Inflammatory macrophage treated with lipopolysaccharide for 4 hours (primary cell): ENCODE data around the gene AQP6.
"Not testable (repeated sequence)": the region's sequence is repeated elsewhere in the genome, so short reads cannot be mapped to it uniquely, and the experiment has no call there.

Experiments used
- DNase-seq: peaks from one replicate; pipeline ENCODE4 v3.0.0-alpha.2; 2020

AQP6 gene

GRCh38 chr12:49973361-49973830 is 649 bp downstream of the AQP6 start:
- DNase-seq, result no peak

DNA sequence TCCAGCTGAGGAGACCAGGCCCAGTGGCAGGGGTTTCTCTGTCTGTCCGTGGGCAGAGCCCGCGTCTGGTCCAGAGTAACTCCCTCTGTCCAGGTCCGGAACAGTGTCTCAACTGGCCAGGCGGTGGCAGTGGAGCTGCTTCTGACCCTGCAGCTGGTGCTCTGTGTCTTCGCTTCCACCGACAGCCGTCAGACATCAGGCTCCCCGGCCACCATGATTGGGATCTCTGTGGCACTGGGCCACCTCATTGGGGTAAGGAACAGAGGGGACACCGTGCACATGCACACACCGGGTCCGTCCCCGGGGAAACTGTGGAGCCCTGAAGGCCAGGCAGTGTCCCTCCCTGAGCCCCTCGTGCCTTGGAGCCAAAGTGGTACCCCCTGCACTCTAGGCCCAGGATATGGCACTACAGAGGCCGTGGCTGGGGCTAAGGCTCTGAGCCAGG is 1.5 kb downstream of the AQP6 start:
- DNase-seq, result peak; percentile 40

- DNase-seq, result peak; percentile 36
Observed at GRCh38 chr12:49974677-49975317, 2.0 kb downstream of the AQP6 start.

DNA sequence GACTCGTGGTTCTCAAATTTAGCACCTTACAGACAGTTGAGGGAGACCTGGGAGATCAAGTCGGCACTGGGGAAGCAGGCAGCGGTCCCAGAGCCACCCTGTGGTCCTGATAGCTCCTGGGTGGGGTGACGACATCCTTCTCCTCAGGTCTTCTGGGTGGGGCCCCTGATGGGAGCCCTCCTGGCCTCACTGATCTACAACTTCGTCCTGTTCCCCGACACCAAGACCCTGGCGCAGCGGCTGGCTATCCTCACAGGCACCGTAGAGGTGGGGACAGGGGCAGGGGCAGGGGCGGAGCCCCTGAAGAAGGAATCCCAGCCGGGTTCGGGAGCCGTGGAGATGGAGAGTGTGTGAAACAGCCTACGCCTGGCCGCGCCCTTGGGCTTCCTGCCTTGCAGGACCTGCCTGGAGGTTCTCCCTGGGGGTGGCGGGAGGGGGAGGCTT is 2.6 kb downstream of the AQP6 start:
- no peak for DNase-seq

DNA sequence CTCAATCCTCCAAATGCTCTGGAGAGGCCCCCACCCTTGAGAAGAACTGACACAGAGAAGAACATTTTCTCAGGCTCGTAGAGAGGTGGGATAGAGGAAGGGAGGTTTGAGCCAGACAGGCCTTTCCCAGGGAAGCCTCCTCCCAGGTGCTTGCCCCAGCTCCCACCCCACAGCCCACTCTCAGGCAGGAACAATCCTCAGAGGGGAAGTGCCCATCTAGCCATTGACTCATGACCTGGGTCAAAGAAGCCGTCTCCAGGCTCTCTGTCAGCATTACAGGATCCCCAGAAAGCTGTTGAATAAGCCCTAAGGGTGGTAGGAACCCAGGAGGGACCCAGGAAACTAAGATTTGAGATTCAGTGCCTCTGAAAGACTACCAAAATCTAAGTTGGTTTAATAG is 3.8 kb downstream of the AQP6 start:
- peak; percentile 34 for DNase-seq

DNA sequence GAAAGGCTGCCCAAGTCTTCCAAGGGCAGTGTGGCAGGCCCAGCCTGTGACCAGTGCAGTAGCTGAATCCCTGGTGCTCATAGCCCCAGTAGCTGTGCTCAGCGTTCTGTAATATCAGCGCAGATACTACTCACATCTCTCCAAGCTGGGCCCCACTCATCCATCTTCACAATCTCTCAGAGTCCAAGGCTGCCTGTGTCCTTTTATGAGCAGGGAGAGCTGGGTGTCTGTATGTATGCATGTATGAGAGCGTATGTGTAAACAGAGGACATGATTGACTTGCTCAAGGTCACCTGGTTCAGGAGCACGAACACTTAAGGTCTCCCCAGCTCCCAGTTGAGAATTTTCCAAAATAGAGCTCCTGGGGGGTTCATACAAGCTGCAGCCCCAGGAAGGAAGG is 5.4 kb downstream of the AQP6 start:
- no peak for DNase-seq

- DNase-seq, result no peak
Observed at GRCh38 chr12:49979016-49979586, 6.4 kb downstream of the AQP6 start.

DNA sequence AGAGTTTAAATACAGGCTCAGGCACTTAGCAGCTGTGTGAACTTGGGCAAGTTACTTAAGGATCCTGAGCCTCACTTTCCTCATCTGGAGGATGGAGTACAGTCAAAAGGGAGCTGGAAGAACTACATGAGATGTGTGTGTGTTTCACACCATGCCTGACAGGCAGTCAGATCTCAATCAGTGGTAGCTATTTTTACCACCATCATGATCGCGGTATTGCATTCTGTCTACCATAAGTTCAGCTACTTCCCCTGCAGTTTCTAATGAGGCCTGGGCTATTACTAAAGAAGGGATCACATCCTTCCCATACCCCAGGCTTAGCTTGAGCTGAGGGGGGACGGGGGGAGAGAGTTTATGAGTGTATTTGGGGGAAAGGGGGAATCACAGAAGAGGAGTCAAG is 7.0 kb downstream of the AQP6 start:
- peak; percentile 22 for DNase-seq

- no peak for DNase-seq
Observed at GRCh38 chr12:49980501-49981349, 8.0 kb downstream of the AQP6 start.

DNA sequence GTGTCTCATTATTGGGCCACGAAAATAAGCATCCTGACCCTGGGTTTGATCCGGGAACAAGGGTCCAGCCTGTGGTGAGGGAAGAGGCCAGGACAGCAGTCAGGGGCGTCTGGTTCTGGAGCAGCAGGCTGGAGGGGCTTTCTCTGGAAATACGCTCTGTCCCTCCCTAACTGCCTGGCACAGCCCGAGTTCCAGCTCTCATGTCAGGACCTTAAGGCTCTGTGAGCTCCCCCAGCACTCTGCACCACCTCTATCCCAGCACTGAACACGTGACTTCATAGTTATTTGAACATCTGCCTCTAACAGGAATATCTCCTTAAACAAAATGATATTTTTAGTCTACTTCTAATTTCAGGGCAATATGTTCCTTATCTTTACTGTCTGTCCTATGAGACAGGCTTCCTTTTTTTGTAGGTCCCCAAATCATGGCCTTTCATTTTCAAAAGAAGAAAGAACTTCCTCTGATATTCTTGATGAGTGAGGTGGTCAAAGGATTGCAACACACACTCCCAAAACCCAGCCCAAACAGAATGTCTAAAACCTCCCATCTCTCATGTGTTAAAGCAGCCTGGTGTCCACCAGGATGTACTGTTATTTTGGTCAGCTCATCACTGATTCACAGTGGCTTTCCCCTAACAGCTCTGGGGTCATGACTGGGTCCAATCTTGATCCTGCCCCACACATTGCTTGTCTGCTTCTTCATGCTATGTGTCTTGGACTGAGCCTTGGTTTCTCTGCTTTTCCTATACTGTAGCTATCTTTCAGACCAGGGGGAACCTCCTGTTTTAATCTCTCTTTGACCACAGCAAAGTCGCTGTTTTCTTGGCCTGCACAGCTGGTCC is 9.7 kb downstream of the AQP6 start:
- peak; percentile 75 for DNase-seq

- DNase-seq, result peak; percentile 54
Observed at GRCh38 chr12:49983892-49984291, 11.1 kb downstream of the AQP6 start.

GRCh38 chr12:49984476-49985359 is 12.0 kb downstream of the AQP6 start:
- no peak for DNase-seq

- no peak for DNase-seq
Observed at GRCh38 chr12:49985981-49986380, 13.2 kb downstream of the AQP6 start.

GRCh38 chr12:49986476-49986875 is 13.7 kb downstream of the AQP6 start:
- peak; percentile 68 for DNase-seq

- peak; percentile 78 for DNase-seq
Observed at GRCh38 chr12:49987625-49988303, 15.0 kb downstream of the AQP6 start.

DNA sequence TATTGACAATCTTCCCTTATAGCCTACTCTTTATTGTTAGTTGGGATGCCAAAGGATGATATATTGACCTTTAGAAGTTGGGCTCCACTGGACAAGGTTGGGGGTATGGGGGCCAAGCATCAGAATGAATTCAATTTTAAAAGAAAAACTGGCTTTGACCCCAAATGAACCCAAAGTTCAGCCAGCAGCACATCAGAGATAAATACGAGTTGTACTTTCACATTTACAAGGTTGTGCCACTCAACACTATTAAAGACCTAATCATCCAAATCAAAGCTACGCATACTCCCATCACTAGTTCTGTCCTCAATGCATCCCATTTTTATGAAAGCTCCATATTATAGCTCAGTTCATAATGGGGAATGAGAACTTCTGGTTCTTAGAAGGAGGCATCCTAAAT is 16.7 kb downstream of the AQP6 start:
- not testable (repeated sequence) for DNase-seq

DNA sequence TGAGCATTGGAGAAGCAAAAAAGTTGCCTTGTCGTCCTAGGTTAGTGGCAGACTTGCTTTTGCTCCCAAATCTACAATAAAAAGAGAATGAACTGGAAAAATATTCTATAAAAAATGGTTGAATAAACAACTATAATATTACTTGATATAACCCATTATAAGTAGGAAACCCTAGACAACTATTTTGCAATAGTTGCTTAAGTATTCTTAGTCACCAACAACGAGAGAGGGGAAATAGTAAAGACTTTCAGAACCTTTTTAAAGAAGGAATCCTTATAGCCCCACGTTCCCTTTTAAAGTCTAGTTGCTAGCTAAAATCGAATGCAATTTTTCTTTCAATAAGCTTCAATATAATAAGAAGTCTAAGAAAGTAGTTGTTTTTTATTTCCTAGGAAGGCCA is 17.5 kb downstream of the AQP6 start:
- DNase-seq, result peak; percentile 89

DNA sequence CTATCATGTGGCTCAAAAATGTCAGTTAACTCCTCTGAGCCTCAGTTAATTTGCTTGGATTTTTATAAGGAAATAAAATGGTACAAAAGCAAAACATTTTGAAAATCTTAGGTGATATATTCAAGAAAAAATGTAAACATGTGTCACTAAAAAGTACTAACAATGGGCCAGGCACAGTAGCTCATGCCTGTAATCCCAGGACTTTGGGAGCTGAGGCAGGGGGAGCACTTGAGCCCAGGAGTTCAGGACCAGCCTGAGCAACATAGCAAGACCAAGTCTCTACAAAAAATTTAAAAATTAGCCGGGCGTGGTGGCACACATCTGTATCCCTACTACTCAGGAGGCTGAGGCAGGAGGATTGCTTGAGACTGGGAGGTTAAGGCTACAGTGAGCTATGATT is 25.7 kb downstream of the AQP6 start:
- no peak for DNase-seq

DNA sequence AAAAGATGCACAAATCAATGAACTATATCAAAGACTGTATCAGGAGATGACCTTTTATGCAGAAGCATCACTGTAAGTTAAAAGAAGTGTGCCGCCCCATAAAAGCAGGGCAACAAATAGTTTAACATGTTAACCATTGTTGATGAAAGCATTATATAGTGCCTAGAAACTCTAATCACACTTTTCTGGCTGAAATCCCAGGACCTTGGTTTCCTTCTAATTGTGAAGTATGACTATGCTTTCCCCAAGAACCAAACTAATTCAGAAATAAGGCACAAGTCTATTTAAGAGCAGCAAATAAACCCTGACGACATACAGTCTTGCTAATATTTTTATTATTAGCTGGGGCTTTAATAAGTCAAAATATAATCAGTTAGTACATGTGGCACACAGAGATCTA is 30.8 kb downstream of the AQP6 start:
- no peak for DNase-seq

GRCh38 chr12:50004696-50005095 is 31.9 kb downstream of the AQP6 start:
- no peak for DNase-seq

DNA sequence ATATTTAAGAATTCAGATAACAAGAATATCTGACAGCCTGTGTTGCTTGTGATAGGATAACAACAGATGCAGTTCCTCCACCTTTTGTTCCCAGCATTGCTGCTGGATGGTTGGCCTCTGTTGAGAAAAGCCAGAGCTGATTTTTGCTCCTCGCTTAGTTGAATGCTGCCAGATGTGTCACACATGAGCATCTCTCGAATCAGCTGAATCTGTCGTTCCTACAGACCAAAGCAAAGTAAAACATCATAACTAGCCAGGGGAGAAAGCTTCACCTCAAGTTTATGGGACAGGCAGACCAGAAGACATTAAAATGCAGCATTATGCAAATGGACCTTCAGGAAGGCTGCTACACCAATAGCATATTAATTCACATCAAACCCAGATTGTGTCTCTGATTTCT is 32.4 kb downstream of the AQP6 start:
- DNase-seq, result no peak
